NCI-H510A (cell line): ENCODE measurements around the gene INPP5A.
"Not testable (repeated sequence)": the region's sequence is repeated elsewhere in the genome, so short reads cannot be mapped to it uniquely, and the experiment has no call there.

Experiments
- DNase-seq: peaks from one replicate; lab custom pipeline; 2025; lab: John Stamatoyannopoulos, UW

The INPP5A gene

GRCh38 chr10:132786884-132787494 lies 249.4 kb downstream of the INPP5A start:
- DNase-seq: no peak

GRCh38 chr10:132787495-132788179 lies 250.1 kb downstream of the INPP5A start:
- no peak for DNase-seq

- DNase-seq: no peak
These were observed 250.7 kb downstream of the INPP5A start for GRCh38 chr10:132788180-132788830.

GRCh38 chr10:132788831-132789219 lies 251.2 kb downstream of the INPP5A start:
- no peak for DNase-seq

- DNase-seq: no peak
These were observed 252.1 kb downstream of the INPP5A start for GRCh38 chr10:132789659-132790148.

GRCh38 chr10:132790470-132790869 lies 252.9 kb downstream of the INPP5A start:
- no peak for DNase-seq

GRCh38 chr10:132790934-132791829 lies 253.6 kb downstream of the INPP5A start:
- DNase-seq: no peak

- DNase-seq: not testable (repeated sequence)
These were observed 254.5 kb downstream of the INPP5A start for GRCh38 chr10:132792099-132792498.

GRCh38 chr10:132792796-132793195 lies 255.2 kb downstream of the INPP5A start:
- DNase-seq: no peak

GRCh38 chr10:132793213-132793612 lies 255.6 kb downstream of the INPP5A start:
- no peak for DNase-seq

GRCh38 chr10:132793871-132794849 lies 256.6 kb downstream of the INPP5A start:
- DNase-seq: no peak

GRCh38 chr10:132796846-132797245 lies 259.3 kb downstream of the INPP5A start:
- DNase-seq: no peak

- DNase-seq: not testable (repeated sequence)
These were observed 260.4 kb downstream of the INPP5A start for GRCh38 chr10:132797986-132798385.

- DNase-seq: no peak
These were observed 260.8 kb downstream of the INPP5A start for GRCh38 chr10:132798403-132798802.

GRCh38 chr10:132798876-132799275 lies 261.3 kb downstream of the INPP5A start:
- DNase-seq: no peak

GRCh38 chr10:132799865-132800264 lies 262.3 kb downstream of the INPP5A start:
- DNase-seq: no peak

- DNase-seq: no peak
These were observed 264.5 kb downstream of the INPP5A start for GRCh38 chr10:132802048-132802447.

- DNase-seq: no peak
These were observed 265.2 kb downstream of the INPP5A start for GRCh38 chr10:132802694-132803320.

GRCh38 chr10:132803416-132804210 lies 266.0 kb downstream of the INPP5A start:
- DNase-seq: no peak

GRCh38 chr10:132804287-132804686 lies 266.7 kb downstream of the INPP5A start:
- DNase-seq: no peak
